ENCODE results near the gene PROSER2. TPM values are rescaled to one million over a fixed set of nuclear protein-coding genes. Genes with fewer than 3 reads are reported as not detected.

The PROSER2 gene
- total and polyA plus RNA-seq, 9 of the 15 experiments (the other 6 are each of a cell fraction or from before 2014, with no cell fraction given) = 0.62 to 14.8 (median 2.9) TPM

DNA sequence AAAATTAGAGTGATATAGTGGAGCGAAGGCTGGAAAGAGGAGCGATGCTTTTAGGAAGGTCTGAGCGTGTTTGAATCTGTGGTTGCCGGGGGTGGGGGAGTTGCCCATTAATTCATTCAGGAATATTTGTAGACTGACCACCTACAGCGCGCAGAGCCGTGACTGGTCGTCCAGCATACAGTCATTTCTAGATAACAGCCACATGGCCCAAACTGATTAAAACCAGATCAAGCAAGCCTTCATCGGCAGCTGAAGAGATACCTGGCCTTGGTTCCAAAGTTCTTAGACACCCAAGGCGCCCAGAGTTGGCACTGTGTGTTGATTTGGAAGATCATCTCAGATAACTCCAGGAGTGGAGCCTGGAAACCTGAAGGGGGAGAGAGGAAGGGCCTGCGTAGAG lies 1.7 kb downstream of the PROSER2 start:
- DNase-seq (ENCODE audit: extremely low read depth in 1 of 4, low spot score in 3 of 4) (peak; percentile 59 to 82 (median 69)), ATAC-seq (peak; percentile 70), FAIRE-seq (peak; percentile 76)
- H3K27ac ChIP-seq (ENCODE audit: extremely low read depth, low read depth, low read length) = no peak overlapping the region
- H3K4me1 ChIP-seq (replicated peaks in 1 of 2; ENCODE audit: control insufficient read depth in 2 of 2, insufficient read depth in 2 of 2, low read length in 2 of 2) = peaks cover 14 to 18% of the 10 kb centered on the region in 2 experiments; a peak in 4 of 5 replicates
- H3K36me3 ChIP-seq (ENCODE audit: control insufficient read depth, insufficient read depth, low read length) = no peaks in the 10 kb centered on the region
- H3K9ac ChIP-seq (ENCODE audit: insufficient read depth in 1 of 2, low read depth in 2 of 2, low read length in 2 of 2) = peak overlapping the region in 1 of 2 experiments; percentile 73; a peak in 1 of 4 replicates
- no peaks in the 10 kb centered on the region for H3K9me1 ChIP-seq (ENCODE audit: control insufficient read depth, insufficient read depth, low read length)
- H4K20me1 ChIP-seq (replicated peaks; ENCODE audit: control insufficient read depth, insufficient read depth, low read length) = peaks cover 8% of the 10 kb centered on the region
- peak overlapping the region; percentile 74 for H3K4me2 ChIP-seq (ENCODE audit: insufficient read depth, low read length)
- 0 out of 2 replicates have a peak overlapping the region, but pooled peaks have one; percentile 4 for H2AFZ ChIP-seq (ENCODE audit: low read depth, low read length)
- BruUV-seq (replicated peaks) = no TSS peak
- CTCF ChIA-PET (ENCODE audit: low intra/inter-chr PET ratio) = no interaction called here
- peak overlapping the region; percentile 68; the same call in 1 of the 2 replicates for H3K4me3 ChIP-seq
- intact Hi-C loops (cut with micrococcal nuclease) (no loop called here), in situ Hi-C loops (cut with MboI) (no loop called here)
- no peaks in the 10 kb centered on the region for H3K9me3 ChIP-seq (replicated peaks; ENCODE audit: control insufficient read depth, insufficient read depth, low read depth, low read length)
- H3K27me3 ChIP-seq (ENCODE audit: control insufficient read depth in 2 of 2, insufficient read depth in 2 of 2, low read length in 2 of 2) = no peaks in the 10 kb centered on the region
- peaks cover 30% of the 10 kb centered on the region; the same call in 2 of the 3 replicates for H3K79me2 ChIP-seq (ENCODE audit: control insufficient read depth, insufficient read depth, low read length)
- POLR2A ChIA-PET = interaction anchor here (0.7 to 1.2 kb wide), 7 partner anchors 10 to 619 kb away, joined by 3 to 4 read pairs (median 3); no protein-coding TSS in a partner anchor
- 0% methylated on average over 11 of the region's 11 CpGs for WGBS (ENCODE audit: insufficient coverage, low coverage, missing lambda C conversion rate)
- TF ChIP-seq, protein P1, sequence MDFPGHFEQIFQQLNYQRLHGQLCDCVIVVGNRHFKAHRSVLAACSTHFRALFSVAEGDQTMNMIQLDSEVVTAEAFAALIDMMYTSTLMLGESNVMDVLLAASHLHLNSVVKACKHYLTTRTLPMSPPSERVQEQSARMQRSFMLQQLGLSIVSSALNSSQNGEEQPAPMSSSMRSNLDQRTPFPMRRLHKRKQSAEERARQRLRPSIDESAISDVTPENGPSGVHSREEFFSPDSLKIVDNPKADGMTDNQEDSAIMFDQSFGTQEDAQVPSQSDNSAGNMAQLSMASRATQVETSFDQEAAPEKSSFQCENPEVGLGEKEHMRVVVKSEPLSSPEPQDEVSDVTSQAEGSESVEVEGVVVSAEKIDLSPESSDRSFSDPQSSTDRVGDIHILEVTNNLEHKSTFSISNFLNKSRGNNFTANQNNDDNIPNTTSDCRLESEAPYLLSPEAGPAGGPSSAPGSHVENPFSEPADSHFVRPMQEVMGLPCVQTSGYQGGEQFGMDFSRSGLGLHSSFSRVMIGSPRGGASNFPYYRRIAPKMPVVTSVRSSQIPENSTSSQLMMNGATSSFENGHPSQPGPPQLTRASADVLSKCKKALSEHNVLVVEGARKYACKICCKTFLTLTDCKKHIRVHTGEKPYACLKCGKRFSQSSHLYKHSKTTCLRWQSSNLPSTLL (IDR thresholded peaks at IDR 0.05) = no peak
- no peak for TF ChIP-seq CBX3 (IDR thresholded peaks at IDR 0.05; ENCODE audit: borderline replicate concordance in 1 of 2, low read length in 2 of 2)
- TF ChIP-seq STAT5B (CRISPR knock-in tag; IDR thresholded peaks at IDR 0.05) = no peak
- no peak for TF ChIP-seq HDAC6 (IDR thresholded peaks at IDR 0.05; ENCODE audit: low read depth, low read length)
- no peak for TF ChIP-seq MYBL2 (IDR thresholded peaks at IDR 0.05; ENCODE audit: low read depth)
- TF ChIP-seq MYBL2 (CRISPR knock-in tag; IDR thresholded peaks at IDR 0.05; ENCODE audit: borderline replicate concordance) = no peak
- TF ChIP-seq KDM2B (CRISPR knock-in tag; IDR thresholded peaks at IDR 0.05) = no peak
- TF ChIP-seq, protein P2, sequence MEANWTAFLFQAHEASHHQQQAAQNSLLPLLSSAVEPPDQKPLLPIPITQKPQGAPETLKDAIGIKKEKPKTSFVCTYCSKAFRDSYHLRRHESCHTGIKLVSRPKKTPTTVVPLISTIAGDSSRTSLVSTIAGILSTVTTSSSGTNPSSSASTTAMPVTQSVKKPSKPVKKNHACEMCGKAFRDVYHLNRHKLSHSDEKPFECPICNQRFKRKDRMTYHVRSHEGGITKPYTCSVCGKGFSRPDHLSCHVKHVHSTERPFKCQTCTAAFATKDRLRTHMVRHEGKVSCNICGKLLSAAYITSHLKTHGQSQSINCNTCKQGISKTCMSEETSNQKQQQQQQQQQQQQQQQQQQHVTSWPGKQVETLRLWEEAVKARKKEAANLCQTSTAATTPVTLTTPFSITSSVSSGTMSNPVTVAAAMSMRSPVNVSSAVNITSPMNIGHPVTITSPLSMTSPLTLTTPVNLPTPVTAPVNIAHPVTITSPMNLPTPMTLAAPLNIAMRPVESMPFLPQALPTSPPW (CRISPR knock-in tag; IDR thresholded peaks at IDR 0.05) = 0 out of 2 replicates have a peak, but pooled peaks have one; percentile 8
- no peak for TF ChIP-seq ZNF589 (CRISPR knock-in tag; IDR thresholded peaks at IDR 0.05; ENCODE audit: low read depth)
- no peak for TF ChIP-seq YY1 (IDR thresholded peaks at IDR 0.05; ENCODE audit: borderline replicate concordance in 1 of 3, control insufficient read depth in 1 of 3, extremely low read depth in 1 of 3, insufficient read depth in 3 of 3, insufficient read length in 1 of 3, insufficient replicate concordance in 2 of 3, low read depth in 1 of 3, low read length in 2 of 3)
- no peak for TF ChIP-seq ZBTB1 (CRISPR knock-in tag; IDR thresholded peaks at IDR 0.05; ENCODE audit: borderline replicate concordance, low read depth)
- no peak for TF ChIP-seq NONO (IDR thresholded peaks at IDR 0.05; ENCODE audit: low read depth in 2 of 2, low read length in 1 of 2)
- TF ChIP-seq U2AF1 (optimal IDR thresholded peaks at IDR 0.05; ENCODE audit: low read depth, low read length) = no peak
- peak; percentile 5 for TF ChIP-seq MEIS2 (IDR thresholded peaks at IDR 0.05; ENCODE audit: partially characterized antibody)
- TF ChIP-seq GTF2F1 (IDR thresholded peaks at IDR 0.05; ENCODE audit: low read depth, low read length) = no peak
- TF ChIP-seq KDM1A (IDR thresholded peaks at IDR 0.05) = peak; percentile 62 to 75; a peak in 3 of 4 replicates
- TF ChIP-seq BHLHE40 (IDR thresholded peaks at IDR 0.05; ENCODE audit: low read length) = no peak
- no peak for TF ChIP-seq RAD21 (CRISPR knock-in tag; conservative IDR thresholded peaks at IDR 0.05 in 1 of 2, IDR thresholded peaks at IDR 0.05 in 1 of 2)
